H1 (cell line): Measurements from ENCODE around the gene BCL2A1. TPM values are rescaled to one million over a fixed set of nuclear protein-coding genes. Genes with fewer than 3 reads are reported as not detected.
"Not testable (repeated sequence)": the region's sequence is repeated elsewhere in the genome, so short reads cannot be mapped to it uniquely, and the experiment has no call there.

Experiments
- CTCF ChIA-PET: fragments of 300-600 bp; sonication (Branson Sonifier 250); formaldehyde crosslinking; loops from one replicate; lab custom pipeline; 2021; ENCODE audit not compliant: partially characterized antibody; lab: Charles Lee
- POLR2A ChIA-PET: fragments of 300-600 bp; sonication (Branson Sonifier 250); formaldehyde crosslinking; loops from one replicate; lab custom pipeline; 2021; ENCODE audit warnings: inconsistent platforms; ENCODE audit not compliant: partially characterized antibody; lab: Charles Lee
- DNase-seq, 2 experiments: peaks; one replicate each; pipeline versions ENCODE4 v3.0.0 to v3.0.0-alpha.2; 2010 to 2022; ENCODE audit warnings: low spot score in 2 of 2, low read depth in 1 of 2, mixed read lengths in 1 of 2
- FAIRE-seq: peaks from 2 replicates; lab custom pipeline; 2011; peaks lifted over from hg19 to GRCh38; lab: Jason Lieb, UNC
- H2AFZ ChIP-seq: 2 replicates; pipeline ENCODE4 v1.8.1; 2012; ENCODE audit warnings: low read length, inconsistent platforms
- H2AK5ac ChIP-seq: 2 replicates; pipeline ENCODE4 v1.6.1; 2013; ENCODE audit warnings: low read depth, low read length
- H2BK120ac ChIP-seq: replicated peaks from 2 replicates; pipeline ENCODE3; 2013; ENCODE audit warnings: low read depth, low read length, inconsistent platforms
- H2BK12ac ChIP-seq: 2 replicates; pipeline ENCODE4 v1.6.1; 2013; ENCODE audit warnings: low read depth, low read length
- H2BK15ac ChIP-seq: 2 replicates; pipeline ENCODE4 v1.6.1; 2013; ENCODE audit warnings: low read length
- H2BK20ac ChIP-seq: 2 replicates; pipeline ENCODE4 v1.6.1; 2013; ENCODE audit warnings: low read length
- H2BK5ac ChIP-seq: 2 replicates; pipeline ENCODE4 v1.6.1; 2013; ENCODE audit warnings: low read depth, low read length
- H3K14ac ChIP-seq: 2 replicates; pipeline ENCODE4 v1.6.1; 2013; ENCODE audit warnings: inconsistent platforms; ENCODE audit not compliant: insufficient read length
- H3K18ac ChIP-seq: 2 replicates; pipeline ENCODE4 v1.6.1; 2013; ENCODE audit warnings: low read length; ENCODE audit errors: extremely low read depth
- H3K23ac ChIP-seq: 2 replicates; pipeline ENCODE4 v1.6.1; 2013; ENCODE audit warnings: inconsistent platforms; ENCODE audit not compliant: insufficient read length
- H3K23me2 ChIP-seq: 2 replicates; pipeline ENCODE4 v1.6.1; 2013; ENCODE audit warnings: low read depth, low read length
- H3K27ac ChIP-seq: 2 replicates; pipeline ENCODE4 v1.6.1; 2011; ENCODE audit warnings: low read depth, low read length, inconsistent platforms
- H3K27me3 ChIP-seq, 4 experiments: replicated peaks in 1 of 4; 1 replicate in 1 of 4; 2 replicates in 3 of 4; pipeline versions ENCODE4 v1.6.1 to v1.8.1; 2011 to 2013; ENCODE audit warnings: low read length in 3 of 4, mild to moderate bottlenecking in 3 of 4, inconsistent platforms in 2 of 4, mixed read lengths in 2 of 4, moderate library complexity in 1 of 4; ENCODE audit not compliant: control insufficient read depth in 3 of 4, insufficient read depth in 3 of 4; ENCODE audit errors: extremely low read depth in 1 of 4
- H3K36me3 ChIP-seq, 4 experiments: 2 replicates each; pipeline versions ENCODE4 v1.6.1 to v1.8.1; 2011 to 2013; ENCODE audit warnings: mild to moderate bottlenecking in 4 of 4, low read length in 3 of 4, moderate library complexity in 2 of 4, control low read depth in 1 of 4, inconsistent platforms in 1 of 4; ENCODE audit not compliant: insufficient read depth in 4 of 4, control insufficient read depth in 2 of 4
- H3K4ac ChIP-seq: replicated peaks from 2 replicates; pipeline ENCODE3; 2013; ENCODE audit warnings: low read length, low read depth, mixed read lengths, inconsistent platforms; ENCODE audit not compliant: insufficient read length
- H3K4me1 ChIP-seq, 4 experiments: replicated peaks in 1 of 4; 1 replicate in 1 of 4; 2 replicates in 3 of 4; pipeline versions ENCODE4 v1.6.1 to v1.8.1; 2011 to 2013; ENCODE audit warnings: low read length in 3 of 4, inconsistent platforms in 2 of 4, mixed read lengths in 1 of 4; ENCODE audit not compliant: insufficient read depth in 4 of 4, control insufficient read depth in 3 of 4
- H3K4me2 ChIP-seq, 2 experiments: 2 replicates each; pipeline versions ENCODE4 v1.6.1 to v1.8.1; 2011 to 2013; ENCODE audit warnings: low read depth in 2 of 2, low read length in 2 of 2, control low read depth in 1 of 2, inconsistent platforms in 1 of 2, mild to moderate bottlenecking in 1 of 2; ENCODE audit not compliant: insufficient read depth in 1 of 2
- H3K4me3 ChIP-seq, 4 experiments: fragments of 200-600, 300-600 bp in 1 of 4; sonication (generic), shearing (Covaris generic), sonication (Bioruptor Twin) in 1 of 4; 2 replicates each; pipeline versions ENCODE4 v1.5.1 to v1.8.1; 2011 to 2016; ENCODE audit warnings: low read length in 4 of 4, low read depth in 3 of 4, control low read depth in 2 of 4, inconsistent platforms in 2 of 4, mild to moderate bottlenecking in 2 of 4, mixed read lengths in 1 of 4, moderate library complexity in 1 of 4; ENCODE audit not compliant: insufficient read depth in 2 of 4; ENCODE audit errors: extremely low read depth in 1 of 4
- H3K56ac ChIP-seq: replicated peaks from 2 replicates; pipeline ENCODE3; 2013; ENCODE audit warnings: low read depth, mild to moderate bottlenecking, mixed read lengths, low read length, inconsistent platforms; ENCODE audit not compliant: insufficient read length
- H3K79me1 ChIP-seq: 2 replicates; pipeline ENCODE4 v1.6.1; 2013; ENCODE audit warnings: low read depth, low read length, control low read depth
- H3K79me2 ChIP-seq, 2 experiments: 2 replicates each; pipeline versions ENCODE4 v1.6.1 to v1.8.1; 2012 to 2013; ENCODE audit warnings: low read length in 2 of 2, mild to moderate bottlenecking in 2 of 2, inconsistent platforms in 1 of 2; ENCODE audit not compliant: insufficient read depth in 2 of 2, control insufficient read depth in 1 of 2
- H3K9ac ChIP-seq, 4 experiments: replicated peaks in 1 of 4; 1 replicate in 1 of 4; 2 replicates in 3 of 4; pipeline versions ENCODE4 v1.6.1 to v1.8.1; 2011 to 2013; ENCODE audit warnings: low read depth in 3 of 4, low read length in 3 of 4, control low read depth in 2 of 4, mild to moderate bottlenecking in 2 of 4, moderate library complexity in 2 of 4, inconsistent platforms in 1 of 4; ENCODE audit errors: extremely low read depth in 1 of 4
- H3K9me3 ChIP-seq, 2 experiments: 2 replicates each; pipeline versions ENCODE4 v1.6.1 to v1.8.1; 2012 to 2013; ENCODE audit warnings: mild to moderate bottlenecking in 2 of 2, moderate library complexity in 2 of 2, control low read depth in 1 of 2, inconsistent platforms in 1 of 2, low read depth in 1 of 2, low read length in 1 of 2, mixed read lengths in 1 of 2; ENCODE audit not compliant: insufficient read depth in 2 of 2
- H4K20me1 ChIP-seq, 2 experiments: replicated peaks in 1 of 2; 2 replicates each; pipeline versions ENCODE3 to v1.8.1; 2011 to 2013; ENCODE audit warnings: inconsistent platforms in 2 of 2, low read length in 2 of 2, mild to moderate bottlenecking in 1 of 2; ENCODE audit not compliant: insufficient read depth in 2 of 2, control insufficient read depth in 1 of 2
- H4K5ac ChIP-seq: 2 replicates; pipeline ENCODE4 v1.6.1; 2013; ENCODE audit warnings: low read length, low read depth, mixed read lengths, inconsistent platforms; ENCODE audit not compliant: insufficient read length
- H4K8ac ChIP-seq: 2 replicates; pipeline ENCODE4 v1.8.0; 2013; ENCODE audit warnings: mild to moderate bottlenecking, moderate library complexity, low read length, inconsistent platforms; ENCODE audit not compliant: insufficient read depth; ENCODE audit errors: extremely low read depth
- H4K91ac ChIP-seq: replicated peaks from 2 replicates; pipeline ENCODE3; 2013; ENCODE audit warnings: low read length, mixed read lengths, inconsistent platforms; ENCODE audit not compliant: insufficient read length
- WGBS, 2 experiments: shearing (Covaris generic) in 1 of 2; methylation state at CpG; one replicate each; pipeline versions ENCODE4 v1.1.6 to v1.1.7; 2013 to 2015; ENCODE audit warnings: low lambda C conversion rate in 2 of 2, mixed read lengths in 2 of 2, inconsistent platforms in 1 of 2, low coverage in 1 of 2, missing lambda C conversion rate in 1 of 2; ENCODE audit not compliant: insufficient replicate concordance in 2 of 2, insufficient coverage in 1 of 2, insufficient read length in 1 of 2; ENCODE audit errors: extremely low coverage in 1 of 2, missing lambda C conversion rate in 1 of 2; 5-methylcytosine and 5-hydroxymethylcytosine counted together
- polyA plus RNA-seq, 7 experiments: library from polyadenylated mRNA; depleted of rRNA in 3 of 7; stranded (reverse) in 5 of 7; unstranded in 2 of 7; fragments of >200 nt in 5 of 7; fragments of 200-250 nt in 2 of 7; gene quantifications; 1 replicate in 5 of 7; 2 replicates in 1 of 7; 4 replicates in 1 of 7; pipeline versions ENCODE4 v1.2.1 to v1.2.3, GENCODE V29; 2011 to 2013; ENCODE audit warnings: missing spikeins in 2 of 7, mixed read lengths in 2 of 7
- total RNA-seq: library from RNA; stranded (reverse); fragmentation: NEBNext Ultra II Directional; extraction: Animal tissue kit (Norgen Biotek cat#: 25700); gene quantifications from 2 replicates; pipeline ENCODE4 v1.2.1, GENCODE V29; 2021

Gene BCL2A1
- total and polyA plus RNA-seq, 2 of the 8 experiments (the other 6 are each of a cell fraction or from before 2014, with no cell fraction given), result not detected

GRCh38 chr15:80017139-80017538 is 46.1 kb upstream of the BCL2A1 start:
- H2BK12ac ChIP-seq, H3K4ac ChIP-seq, H2BK15ac ChIP-seq, FAIRE-seq, DNase-seq, H3K9ac ChIP-seq, H3K27ac ChIP-seq, H2BK5ac ChIP-seq, H4K8ac ChIP-seq, H3K4me3 ChIP-seq, H3K23me2 ChIP-seq, H3K9me3 ChIP-seq, H2AFZ ChIP-seq, H4K91ac ChIP-seq, H3K4me2 ChIP-seq, H3K27me3 ChIP-seq, H3K18ac ChIP-seq, H3K4me1 ChIP-seq, H3K23ac ChIP-seq, H3K79me2 ChIP-seq, H2BK20ac ChIP-seq, H4K5ac ChIP-seq, H3K56ac ChIP-seq, H2AK5ac ChIP-seq, H4K20me1 ChIP-seq, H3K79me1 ChIP-seq, H2BK120ac ChIP-seq, H3K36me3 ChIP-seq, H3K14ac ChIP-seq: not testable (repeated sequence)
- 93% methylated on average over 8 of the region's 8 CpGs; no CpG with 5 or more reads in 1 of the 2 experiments for WGBS, 2 experiments
- ChIA-PET CTCF (interaction anchor here (1.0 kb wide), 1 partner anchor 9 kb away, joined by 5 read pairs; no protein-coding TSS in a partner anchor), POLR2A (interaction anchor here (1.1 kb wide), 1 partner anchor 43 kb away, joined by 3 read pairs; the partner anchor contains the start of gene ZFAND6)

- H3K36me3 ChIP-seq, H2AFZ ChIP-seq, H3K18ac ChIP-seq, H2AK5ac ChIP-seq, H3K23me2 ChIP-seq, DNase-seq, H2BK20ac ChIP-seq, H3K79me2 ChIP-seq, CTCF ChIA-PET, H3K4ac ChIP-seq, FAIRE-seq, H3K14ac ChIP-seq, H3K4me1 ChIP-seq, H3K4me3 ChIP-seq, H2BK15ac ChIP-seq, H2BK5ac ChIP-seq, H2BK120ac ChIP-seq, H3K9me3 ChIP-seq, H3K4me2 ChIP-seq, H3K23ac ChIP-seq, H3K27me3 ChIP-seq, H4K20me1 ChIP-seq, H3K56ac ChIP-seq, H2BK12ac ChIP-seq, H3K9ac ChIP-seq, POLR2A ChIA-PET, H4K91ac ChIP-seq, H3K79me1 ChIP-seq, H4K8ac ChIP-seq, H3K27ac ChIP-seq, H4K5ac ChIP-seq: not testable (repeated sequence)
- WGBS, 2 experiments, result 100% methylated on average over 12 of the region's 27 CpGs; no CpG with 5 or more reads in 1 of the 2 experiments
These were observed 45.5 kb upstream of the BCL2A1 start for GRCh38 chr15:80016506-80016905.
